CD4-positive, alpha-beta T cell treated with Interleukin-2 at 100 ng/mL for 4 hours (primary cell): Measurements from ENCODE around the gene CYP8B1.

ENCODE experiments used
- DNase-seq: peaks from one replicate; pipeline ENCODE4 v3.0.0-alpha.2; 2020; ENCODE audit warnings: low spot score

The CYP8B1 gene

GRCh38 chr3:42826141-42826540 lies 49.5 kb downstream of the CYP8B1 start:
- no peak for DNase-seq

GRCh38 chr3:42823351-42823750 lies 52.3 kb downstream of the CYP8B1 start:
- DNase-seq = no peak

- DNase-seq = no peak
Measured at GRCh38 chr3:42822828-42823227, 52.9 kb downstream of the CYP8B1 start.
